WI38 (cell line): ENCODE results near the gene EPDR1.

Experiments used
- H3K4me3 ChIP-seq: 2 replicates; pipeline ENCODE4 v1.5.1; 2011; ENCODE audit warnings: low read depth, mild to moderate bottlenecking, control low read depth, low read length
- TF ChIP-seq, protein P1 (sequence below): IDR thresholded peaks from 2 replicates; pipeline ENCODE4 v1.5.1; 2012; ENCODE audit warnings: low read depth, mild to moderate bottlenecking, control low read depth, low read length

The EPDR1 gene

DNA sequence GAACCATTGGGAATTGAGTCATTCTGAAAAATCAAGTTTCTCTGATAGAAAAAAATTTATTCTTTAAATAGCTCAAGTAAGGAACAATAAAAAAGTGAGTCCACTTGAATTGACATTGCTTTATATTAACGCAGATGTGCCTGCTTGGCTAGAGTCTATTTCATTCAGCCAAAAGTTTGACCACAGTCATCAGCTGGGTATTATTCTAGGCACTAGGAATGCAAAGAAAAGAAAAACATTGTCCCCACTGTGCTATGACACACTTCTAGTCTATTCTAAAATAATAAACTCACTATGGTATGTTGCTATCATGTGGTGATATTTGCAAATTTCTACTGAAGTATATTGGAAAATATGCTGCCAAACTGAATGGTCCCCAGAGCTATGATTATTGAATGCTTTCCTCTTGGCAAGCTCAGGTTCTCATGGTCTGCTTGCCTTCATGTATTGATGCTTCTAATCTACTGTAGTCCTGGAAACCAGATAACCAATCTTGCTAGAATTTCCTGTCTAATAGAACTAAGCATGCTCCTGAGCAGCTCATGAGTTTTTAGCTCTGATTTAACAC is 12.1 kb upstream of the EPDR1 start:
- H3K4me3 ChIP-seq: no peak overlapping the region
- TF ChIP-seq, protein P1, sequence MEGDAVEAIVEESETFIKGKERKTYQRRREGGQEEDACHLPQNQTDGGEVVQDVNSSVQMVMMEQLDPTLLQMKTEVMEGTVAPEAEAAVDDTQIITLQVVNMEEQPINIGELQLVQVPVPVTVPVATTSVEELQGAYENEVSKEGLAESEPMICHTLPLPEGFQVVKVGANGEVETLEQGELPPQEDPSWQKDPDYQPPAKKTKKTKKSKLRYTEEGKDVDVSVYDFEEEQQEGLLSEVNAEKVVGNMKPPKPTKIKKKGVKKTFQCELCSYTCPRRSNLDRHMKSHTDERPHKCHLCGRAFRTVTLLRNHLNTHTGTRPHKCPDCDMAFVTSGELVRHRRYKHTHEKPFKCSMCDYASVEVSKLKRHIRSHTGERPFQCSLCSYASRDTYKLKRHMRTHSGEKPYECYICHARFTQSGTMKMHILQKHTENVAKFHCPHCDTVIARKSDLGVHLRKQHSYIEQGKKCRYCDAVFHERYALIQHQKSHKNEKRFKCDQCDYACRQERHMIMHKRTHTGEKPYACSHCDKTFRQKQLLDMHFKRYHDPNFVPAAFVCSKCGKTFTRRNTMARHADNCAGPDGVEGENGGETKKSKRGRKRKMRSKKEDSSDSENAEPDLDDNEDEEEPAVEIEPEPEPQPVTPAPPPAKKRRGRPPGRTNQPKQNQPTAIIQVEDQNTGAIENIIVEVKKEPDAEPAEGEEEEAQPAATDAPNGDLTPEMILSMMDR: no peak

GRCh38 chr7:37912756-37913155 is 7.7 kb upstream of the EPDR1 start:
- no peak overlapping the region for H3K4me3 ChIP-seq
- TF ChIP-seq, protein P1: no peak

DNA sequence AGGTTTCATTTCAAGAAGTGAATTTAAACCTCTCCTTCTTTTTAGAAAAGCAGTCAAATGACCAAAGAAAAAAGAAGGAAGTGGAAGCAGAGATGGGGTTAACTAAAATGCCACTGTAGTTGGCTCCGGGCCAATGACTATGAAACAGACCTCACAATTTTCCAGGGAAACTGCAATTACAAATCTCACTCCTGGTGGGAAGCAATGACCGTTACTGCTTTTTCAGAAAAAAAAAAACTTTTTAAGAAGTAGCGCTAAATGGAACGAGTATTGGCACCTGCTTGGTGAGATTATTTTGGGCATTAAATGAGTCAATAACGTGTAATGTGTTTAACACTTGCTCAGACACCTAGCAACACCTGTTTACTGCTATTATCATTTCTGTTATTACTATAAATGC is 5.0 kb upstream of the EPDR1 start:
- TF ChIP-seq, protein P1: no peak
- no peak overlapping the region for H3K4me3 ChIP-seq

DNA sequence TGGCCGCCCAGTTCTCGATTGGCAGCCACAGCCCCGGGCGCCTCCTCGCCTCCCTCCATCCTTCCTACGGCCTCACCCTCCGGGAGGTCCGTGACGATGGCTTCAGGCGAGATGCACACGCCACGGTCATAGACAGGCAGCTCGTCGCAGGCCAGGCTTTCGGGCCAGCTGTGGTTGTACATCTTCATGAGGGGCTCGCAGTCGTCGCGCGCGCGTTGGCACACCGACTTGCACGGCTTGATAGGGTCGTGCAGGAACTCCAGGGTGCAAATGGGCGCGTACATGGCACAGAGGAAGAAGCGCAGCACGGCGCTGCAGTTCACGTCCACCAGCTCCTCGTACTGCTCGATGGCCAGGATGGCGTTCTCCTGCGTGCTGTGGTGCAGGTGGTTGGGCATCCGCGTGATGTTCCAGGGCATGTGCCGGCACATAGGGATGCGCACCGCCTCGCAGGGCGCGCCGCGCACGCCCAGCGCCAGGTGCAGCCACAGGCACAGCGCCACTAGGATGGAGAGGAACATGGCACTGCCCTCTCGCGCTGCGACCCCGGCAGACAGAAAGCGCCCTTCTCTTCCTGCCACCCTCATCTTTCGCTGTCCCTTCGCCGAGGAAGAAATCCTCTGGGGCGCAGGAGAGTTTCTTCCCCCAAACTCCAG is 4.3 kb upstream of the EPDR1 start:
- no peak overlapping the region for H3K4me3 ChIP-seq
- TF ChIP-seq, protein P1: no peak

DNA sequence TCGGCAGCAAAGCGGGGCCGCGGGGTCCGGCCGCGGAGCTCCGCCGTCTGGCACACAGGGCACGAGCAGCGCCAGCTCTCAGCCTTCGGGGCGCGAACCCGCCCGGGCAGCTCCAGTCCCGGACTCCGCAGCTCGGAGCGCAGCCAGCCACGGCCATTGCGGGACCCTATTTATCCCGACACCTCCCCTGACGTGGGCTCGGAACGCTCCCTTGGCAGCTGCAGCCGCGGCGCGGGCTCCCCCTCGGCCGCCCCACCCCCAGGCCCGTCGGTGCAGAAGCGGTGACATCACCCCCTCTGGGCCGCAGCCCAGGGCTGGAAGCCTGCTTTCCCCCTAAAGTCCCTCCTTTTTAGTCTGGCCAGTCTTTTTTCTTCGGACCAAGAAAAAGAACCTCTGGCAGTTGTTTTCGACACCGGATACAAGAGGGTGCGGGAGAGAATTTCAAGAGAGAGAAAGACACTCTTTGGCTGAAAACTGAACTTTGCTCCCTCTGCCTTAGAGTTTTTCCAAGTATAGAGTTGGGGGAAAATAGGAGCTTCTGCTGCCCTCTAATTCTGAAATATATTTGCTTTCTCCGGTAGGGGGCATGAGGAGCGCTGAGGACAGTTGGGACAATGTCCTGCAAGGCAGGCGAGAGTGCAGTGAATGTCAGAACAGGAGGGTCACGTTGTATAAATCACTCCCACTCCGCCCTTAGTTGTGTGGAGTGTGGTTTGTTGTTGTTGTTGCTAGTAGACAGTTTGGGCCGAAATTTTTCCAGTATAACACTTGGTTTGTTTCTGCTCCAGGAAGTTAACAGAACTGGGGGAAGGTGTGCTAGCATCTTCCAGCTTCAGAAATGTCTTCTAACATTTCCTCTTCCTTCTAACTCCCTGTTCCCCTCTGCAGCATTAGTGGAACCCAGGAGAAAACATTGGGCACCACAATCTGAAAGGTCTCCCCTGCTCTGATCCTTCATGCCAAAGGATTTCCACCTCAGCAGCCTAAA is 3.5 kb upstream of the EPDR1 start, which contains the start of gene SFRP4:
SFRP4 (minus strand) TSS at position 145 of the 988 bp plus-strand sequence. CDS start 280 bp downstream, outside the sequence.
- TF ChIP-seq, protein P1: no peak
- no peak within 1 kb of the TSS for H3K4me3 ChIP-seq

DNA sequence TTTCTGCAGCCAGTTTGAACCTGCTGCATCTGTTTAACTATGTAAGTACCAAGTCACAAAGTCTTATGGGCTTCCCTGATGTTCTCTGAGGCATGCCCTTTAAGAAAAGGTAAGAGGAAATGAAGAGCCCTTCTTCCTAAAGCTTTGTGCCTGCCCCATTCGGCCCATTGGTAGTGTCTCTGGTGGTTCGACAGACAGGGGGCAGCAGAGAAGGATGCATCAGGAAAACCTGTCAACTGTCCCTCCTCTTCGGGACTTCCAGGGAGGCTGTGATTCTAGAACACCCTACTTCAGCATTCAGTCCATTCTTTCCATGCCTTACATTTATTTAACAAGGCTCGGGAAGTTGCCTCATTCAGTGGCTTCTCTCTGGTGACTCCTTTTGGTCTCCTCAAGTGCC is 1.9 kb upstream of the EPDR1 start:
- TF ChIP-seq, protein P1: no peak
- no peak overlapping the region for H3K4me3 ChIP-seq
